Muscle layer of duodenum (tissue), 2 donors: ENCODE results near the gene PPP4R3C.
"Not testable (repeated sequence)": the region's sequence is repeated elsewhere in the genome, so short reads cannot be mapped to it uniquely, and the experiment has no call there.

Experiments
- H3K27ac ChIP-seq: one replicate; pipeline ENCODE4 v1.7.0; 2013; ENCODE audit warnings: mild to moderate bottlenecking, low read length
- H3K27me3 ChIP-seq: one replicate; pipeline ENCODE4 v1.7.0; 2013; ENCODE audit warnings: low read depth, mild to moderate bottlenecking, control low read depth, low read length
- H3K36me3 ChIP-seq, 2 donors: one replicate each; pipeline ENCODE4 v1.7.0; 2013; ENCODE audit warnings: low read length in 2 of 2, control low read depth in 1 of 2, mild to moderate bottlenecking in 1 of 2; ENCODE audit not compliant: insufficient read depth in 2 of 2, control insufficient read depth in 1 of 2
- H3K4me1 ChIP-seq, 2 donors: one replicate each; pipeline ENCODE4 v1.7.0; 2013; ENCODE audit warnings: low read length in 2 of 2, mild to moderate bottlenecking in 2 of 2, control low read depth in 1 of 2, moderate library complexity in 1 of 2; ENCODE audit not compliant: insufficient read depth in 2 of 2, control insufficient read depth in 1 of 2
- H3K4me3 ChIP-seq, 2 donors: one replicate each; pipeline ENCODE4 v1.7.0; 2013; ENCODE audit warnings: low read length in 2 of 2, low read depth in 1 of 2, mild to moderate bottlenecking in 1 of 2
- H3K9me3 ChIP-seq, 2 donors: one replicate each; pipeline ENCODE4 v1.7.0; 2013; ENCODE audit warnings: low read length in 2 of 2, control low read depth in 1 of 2, mild to moderate bottlenecking in 1 of 2; ENCODE audit not compliant: control insufficient read depth in 1 of 2
- donor health status: healthy.

Gene PPP4R3C

GRCh38 chrX:27463187-27463586 lies at the start of gene PPP4R3C:
TSS of gene PPP4R3C (minus strand) at chrX:27463341. CDS start at chrX:27463296, 45 bp downstream.
- Histone ChIP-seq H3K36me3 (no peaks in the 10 kb centered on the region), H3K27me3 (no peaks in the 10 kb centered on the region), H3K27ac (no peak within 1 kb of the TSS), H3K9me3 (no peaks in the 10 kb centered on the region), H3K4me3 (no peak within 1 kb of the TSS), H3K4me1 (no peaks in the 10 kb centered on the region)

DNA sequence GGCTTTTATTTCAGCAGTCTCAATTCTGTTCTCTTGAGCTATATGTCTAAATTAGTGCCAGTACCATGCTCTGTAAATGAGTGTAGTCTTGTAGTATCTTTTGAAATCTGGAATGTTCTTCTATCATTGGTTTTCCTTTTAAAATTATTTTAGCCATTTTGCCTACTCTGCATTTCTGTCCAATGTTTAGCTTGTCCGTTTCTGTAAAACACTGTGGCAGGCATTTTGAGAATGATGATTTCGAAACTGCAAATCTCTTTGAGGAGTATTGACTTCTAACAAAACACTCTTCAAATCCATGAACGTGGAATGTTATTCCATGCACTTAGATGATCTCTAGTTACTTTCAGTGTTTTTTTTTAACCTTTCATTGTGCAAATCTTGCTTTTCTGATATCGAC lies 28.3 kb upstream of the PPP4R3C start:
- no peak overlapping the region for H3K4me3 ChIP-seq
- H3K9me3 ChIP-seq = no peaks in the 10 kb centered on the region
- no peak overlapping the region for H3K27ac ChIP-seq
- no peaks in the 10 kb centered on the region for H3K4me1 ChIP-seq
- H3K36me3 ChIP-seq = no peaks in the 10 kb centered on the region
- no peaks in the 10 kb centered on the region for H3K27me3 ChIP-seq

- no peaks in the 10 kb centered on the region for H3K36me3 ChIP-seq
- H3K9me3 ChIP-seq = no peaks in the 10 kb centered on the region
- H3K4me3 ChIP-seq = no peak overlapping the region
- H3K4me1 ChIP-seq = no peaks in the 10 kb centered on the region
- H3K27ac ChIP-seq = no peak overlapping the region
- no peaks in the 10 kb centered on the region for H3K27me3 ChIP-seq
Measured at GRCh38 chrX:27466051-27466450, 2.9 kb upstream of the PPP4R3C start.

- Histone ChIP-seq H3K4me3 (no peak overlapping the region), H3K9me3 (no peaks in the 10 kb centered on the region), H3K4me1 (no peaks in the 10 kb centered on the region), H3K27ac (no peak overlapping the region), H3K27me3 (no peaks in the 10 kb centered on the region), H3K36me3 (no peaks in the 10 kb centered on the region)
Measured at GRCh38 chrX:27465036-27465435, 1.9 kb upstream of the PPP4R3C start.

- not testable (repeated sequence) for H3K4me1 ChIP-seq, H3K4me3 ChIP-seq, H3K36me3 ChIP-seq, H3K27me3 ChIP-seq, H3K9me3 ChIP-seq, H3K27ac ChIP-seq
Measured at GRCh38 chrX:27459129-27459528, 4.0 kb downstream of the PPP4R3C start.

DNA sequence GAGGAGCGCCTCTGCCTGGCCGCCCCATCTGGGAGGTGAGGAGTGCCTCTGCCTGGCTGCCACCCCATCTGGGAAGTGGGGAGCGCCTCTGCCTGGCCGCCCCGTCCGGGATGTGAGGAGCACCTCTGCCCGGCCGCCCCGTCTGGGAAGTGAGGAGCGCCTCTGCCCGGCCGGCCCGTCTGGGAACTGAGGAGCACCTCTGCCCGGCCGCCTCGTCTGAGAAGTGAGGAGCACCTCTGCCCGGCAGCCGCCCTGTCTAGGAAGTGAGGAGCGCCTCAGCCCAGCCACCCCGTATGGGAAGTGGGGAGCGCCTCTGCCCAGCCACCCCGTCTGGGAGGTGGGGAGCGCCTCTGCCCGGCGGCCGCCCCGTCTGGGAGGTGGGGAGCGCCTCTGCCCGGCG lies 4.6 kb downstream of the PPP4R3C start:
- not testable (repeated sequence) for H3K4me3 ChIP-seq, H3K36me3 ChIP-seq, H3K27me3 ChIP-seq, H3K27ac ChIP-seq, H3K9me3 ChIP-seq, H3K4me1 ChIP-seq

GRCh38 chrX:27451324-27451723 lies 11.8 kb downstream of the PPP4R3C start:
- H3K27me3 ChIP-seq = no peaks in the 10 kb centered on the region
- H3K27ac ChIP-seq = no peak overlapping the region
- no peaks in the 10 kb centered on the region for H3K36me3 ChIP-seq
- H3K9me3 ChIP-seq = no peaks in the 10 kb centered on the region
- no peak overlapping the region for H3K4me3 ChIP-seq
- H3K4me1 ChIP-seq = no peaks in the 10 kb centered on the region

DNA sequence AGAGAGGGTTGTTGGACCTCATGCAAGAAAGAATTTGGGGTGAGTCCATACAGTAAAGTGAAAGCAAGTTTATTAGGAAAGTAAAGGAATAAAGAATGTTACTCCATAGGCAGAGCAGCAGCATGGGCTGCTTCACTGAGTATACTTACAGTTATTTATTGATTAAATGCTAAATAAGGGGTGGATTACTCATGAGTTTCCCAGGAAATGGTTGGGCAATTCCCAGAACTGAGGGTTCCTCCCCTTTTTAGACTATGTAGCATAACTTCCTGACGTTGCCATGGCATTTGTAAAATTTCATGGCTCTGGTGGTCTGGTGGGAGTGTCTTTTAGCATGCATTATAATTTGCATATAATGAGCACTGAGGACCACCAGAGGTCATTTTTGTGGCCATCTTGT lies 16.7 kb downstream of the PPP4R3C start:
- Histone ChIP-seq H3K27me3 (no peaks in the 10 kb centered on the region), H3K4me3 (no peak overlapping the region), H3K36me3 (no peaks in the 10 kb centered on the region), H3K9me3 (no peaks in the 10 kb centered on the region), H3K4me1 (no peaks in the 10 kb centered on the region), H3K27ac (no peak overlapping the region)

GRCh38 chrX:27445438-27445837 lies 17.7 kb downstream of the PPP4R3C start:
- Histone ChIP-seq H3K4me1 (no peaks in the 10 kb centered on the region), H3K36me3 (no peaks in the 10 kb centered on the region), H3K4me3 (no peak overlapping the region), H3K9me3 (no peaks in the 10 kb centered on the region), H3K27ac (no peak overlapping the region), H3K27me3 (no peaks in the 10 kb centered on the region)

- H3K9me3 ChIP-seq = no peaks in the 10 kb centered on the region
- no peak overlapping the region for H3K27ac ChIP-seq
- H3K4me1 ChIP-seq = no peaks in the 10 kb centered on the region
- no peak overlapping the region for H3K4me3 ChIP-seq
- no peaks in the 10 kb centered on the region for H3K27me3 ChIP-seq
- H3K36me3 ChIP-seq = no peaks in the 10 kb centered on the region
Measured at GRCh38 chrX:27444093-27444908, 18.8 kb downstream of the PPP4R3C start.

DNA sequence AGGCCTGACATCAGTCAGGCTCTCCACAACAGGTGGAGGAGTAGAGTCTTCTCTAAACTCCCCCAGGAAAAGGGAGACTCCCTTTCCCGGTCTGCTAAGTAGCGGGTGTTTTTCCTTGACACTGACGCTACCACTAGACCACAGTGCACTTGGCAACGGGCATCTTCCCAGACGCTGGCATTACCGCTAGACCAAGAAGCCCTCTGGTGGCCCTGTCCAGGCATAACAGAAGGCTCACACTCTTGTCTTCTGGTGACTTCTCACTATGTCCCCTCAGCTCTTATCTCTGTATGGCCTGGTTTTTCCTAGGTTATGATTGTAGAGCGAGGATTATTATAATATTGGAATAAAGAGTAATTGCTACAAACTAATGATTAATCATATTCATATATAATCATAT lies 20.7 kb downstream of the PPP4R3C start:
- H3K9me3 ChIP-seq = not testable (repeated sequence)

DNA sequence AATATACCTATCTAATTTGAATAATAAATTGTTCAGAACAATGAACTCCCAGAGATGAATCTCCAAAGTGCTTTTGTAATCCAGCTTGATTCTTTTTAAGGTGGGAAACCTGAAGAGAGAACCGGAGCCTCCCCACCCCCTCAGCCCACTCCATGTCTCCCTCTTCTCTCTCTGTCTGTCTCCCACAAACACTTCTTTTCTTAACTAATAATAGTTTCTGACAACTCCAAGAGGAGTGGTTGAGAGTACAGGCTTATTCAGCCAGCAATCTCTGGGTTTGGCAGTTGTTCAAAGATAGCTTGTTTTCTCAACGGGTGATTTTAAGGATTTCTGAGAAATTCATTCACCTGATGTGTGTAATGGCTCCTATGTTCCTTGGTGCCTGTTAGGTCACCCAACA lies 23.4 kb downstream of the PPP4R3C start:
- no peaks in the 10 kb centered on the region for H3K9me3 ChIP-seq
- no peaks in the 10 kb centered on the region for H3K27me3 ChIP-seq
- no peak overlapping the region for H3K4me3 ChIP-seq
- no peak overlapping the region for H3K27ac ChIP-seq
- H3K36me3 ChIP-seq = no peaks in the 10 kb centered on the region
- no peaks in the 10 kb centered on the region for H3K4me1 ChIP-seq

More for the DNA sequence above, 20.7 kb downstream of the PPP4R3C start:
- not testable (repeated sequence) for H3K27me3 ChIP-seq, H3K27ac ChIP-seq, H3K4me1 ChIP-seq, H3K4me3 ChIP-seq, H3K36me3 ChIP-seq
